Hepatocyte (in vitro differentiated cells): ENCODE measurements around the gene GBP3. TPM values are rescaled to one million over a fixed set of nuclear protein-coding genes. Genes with fewer than 3 reads are reported as not detected.
"Not testable (repeated sequence)": the region's sequence is repeated elsewhere in the genome, so short reads cannot be mapped to it uniquely, and the experiment has no call there.

ENCODE experiments used
- DNase-seq: peaks from one replicate; pipeline ENCODE4 v3.0.0-alpha.2; 2016; ENCODE audit warnings: low spot score
- H2AFZ ChIP-seq: fragments of 200-600 bp; sonication (generic); 2 replicates; pipeline ENCODE4 v1.6.0; 2016; ENCODE audit warnings: antibody characterized with exemption, mild to moderate bottlenecking
- H3K27ac ChIP-seq: fragments of 200-600 bp; sonication (generic); 2 replicates; pipeline ENCODE4 v1.5.1; 2016; ENCODE audit warnings: mild to moderate bottlenecking
- H3K27me3 ChIP-seq: fragments of 200-600 bp; sonication (generic); 2 replicates; pipeline ENCODE4 v1.6.1; 2016
- H3K36me3 ChIP-seq: fragments of 200-600 bp; sonication (generic); replicated peaks from 2 replicates; pipeline ENCODE4 v1.5.1; 2016; ENCODE audit warnings: low read depth; ENCODE audit not compliant: insufficient read depth
- H3K4me1 ChIP-seq: fragments of 200-600 bp; sonication (generic); 2 replicates; pipeline ENCODE4 v1.5.1; 2016; ENCODE audit warnings: mild to moderate bottlenecking, moderate library complexity; ENCODE audit not compliant: insufficient read depth
- H3K4me2 ChIP-seq: fragments of 200-600 bp; sonication (generic); 2 replicates; pipeline ENCODE4 v1.6.0; 2016
- H3K4me3 ChIP-seq: fragments of 200-600 bp; sonication (generic); 2 replicates; pipeline ENCODE4 v1.5.1; 2016; ENCODE audit warnings: mild to moderate bottlenecking
- H3K79me2 ChIP-seq: fragments of 200-600 bp; sonication (generic); 2 replicates; pipeline ENCODE4 v1.6.0; 2017; ENCODE audit warnings: mild to moderate bottlenecking
- H3K9me2 ChIP-seq: fragments of 200-600 bp; sonication (generic); replicated peaks from 2 replicates; pipeline ENCODE4 v1.6.0; 2017; ENCODE audit warnings: mild to moderate bottlenecking; ENCODE audit not compliant: insufficient read depth
- H3K9me3 ChIP-seq: fragments of 200-600 bp; sonication (generic); 2 replicates; pipeline ENCODE4 v1.5.1; 2016; ENCODE audit warnings: low read depth, mild to moderate bottlenecking
- H4K20me1 ChIP-seq: fragments of 200-600 bp; sonication (generic); 2 replicates; pipeline ENCODE4 v1.6.0; 2016; ENCODE audit warnings: mild to moderate bottlenecking; ENCODE audit not compliant: insufficient read depth, poor library complexity, severe bottlenecking
- EZH2 ChIP-seq: fragments of 200-600 bp; sonication (generic); IDR thresholded peaks from 2 replicates; pipeline ENCODE4 v1.6.1; 2016; ENCODE audit warnings: antibody characterized with exemption, mild to moderate bottlenecking, borderline replicate concordance
- EZH2phosphoT487 ChIP-seq: fragments of 200-600 bp; sonication (generic); IDR thresholded peaks from one replicate; pipeline ENCODE4 v1.6.1; 2018; ENCODE audit warnings: antibody characterized with exemption, mild to moderate bottlenecking, low read depth, moderate library complexity; ENCODE audit not compliant: unreplicated experiment, severe bottlenecking
- WGBS: methylation state at CpG from one replicate; pipeline ENCODE4 v1.1.6; 2016; ENCODE audit warnings: low lambda C conversion rate; ENCODE audit errors: missing lambda C conversion rate; 5-methylcytosine and 5-hydroxymethylcytosine counted together
- polyA plus RNA-seq: library from polyadenylated mRNA; unstranded; fragments of >200 nt; fragmentation: Nextera tagmentation; extraction: Ambion mirVana; gene quantifications from 2 replicates; pipeline ENCODE4 v1.2.1, GENCODE V29; 2016
- total RNA-seq: library from RNA; depleted of rRNA; stranded (reverse); fragments of >200 nt; gene quantifications from 2 replicates; pipeline ENCODE4 v1.2.3, GENCODE V29; 2014
- TF ChIP-seq, protein P1 (sequence below): fragments of 200-600 bp; sonication (generic); IDR thresholded peaks from 2 replicates; pipeline ENCODE4 v1.5.1; 2016; ENCODE audit warnings: antibody characterized with exemption, mild to moderate bottlenecking; ENCODE audit not compliant: poor library complexity

Gene GBP3
- total and polyA plus RNA-seq, 2 experiments from 2014 or later: 5.4 to 12.0 TPM

DNA sequence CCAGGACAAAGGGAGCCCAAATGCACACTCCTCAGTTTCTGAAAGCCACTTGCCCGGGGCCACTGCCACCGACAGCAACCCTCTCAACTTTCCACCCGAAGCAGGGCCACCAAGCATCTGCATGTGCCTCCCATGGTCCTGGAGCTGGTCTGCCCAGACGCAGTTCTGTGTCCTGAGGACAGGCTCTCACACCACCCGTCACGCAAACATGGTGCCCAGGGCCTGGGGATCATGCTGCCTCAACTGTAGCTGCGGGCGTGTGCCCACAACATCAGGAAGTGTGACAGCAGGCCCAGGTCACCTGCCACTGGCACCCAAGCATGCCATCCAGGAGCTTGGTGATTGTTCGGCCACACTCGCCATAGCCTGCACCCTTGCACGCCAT lies 28.0 kb upstream of the GBP3 start:
- Histone ChIP-seq H3K4me2 (no peak overlapping the region), H3K4me1 (peaks cover 4% of the 10 kb centered on the region), H3K79me2 (no peaks in the 10 kb centered on the region), H3K36me3 (no peaks in the 10 kb centered on the region), H3K9me3 (no peaks in the 10 kb centered on the region), H2AFZ (no peak overlapping the region), H3K4me3 (no peak overlapping the region), H3K9me2 (no peaks in the 10 kb centered on the region), H4K20me1 (no peaks in the 10 kb centered on the region), H3K27me3 (no peaks in the 10 kb centered on the region), H3K27ac (no peak overlapping the region)
- DNase-seq: no peak
- WGBS: 97% methylated on average over 11 of the region's 11 CpGs
- TF ChIP-seq EZH2: no peak
- TF ChIP-seq EZH2phosphoT487: no peak
- TF ChIP-seq, protein P1, sequence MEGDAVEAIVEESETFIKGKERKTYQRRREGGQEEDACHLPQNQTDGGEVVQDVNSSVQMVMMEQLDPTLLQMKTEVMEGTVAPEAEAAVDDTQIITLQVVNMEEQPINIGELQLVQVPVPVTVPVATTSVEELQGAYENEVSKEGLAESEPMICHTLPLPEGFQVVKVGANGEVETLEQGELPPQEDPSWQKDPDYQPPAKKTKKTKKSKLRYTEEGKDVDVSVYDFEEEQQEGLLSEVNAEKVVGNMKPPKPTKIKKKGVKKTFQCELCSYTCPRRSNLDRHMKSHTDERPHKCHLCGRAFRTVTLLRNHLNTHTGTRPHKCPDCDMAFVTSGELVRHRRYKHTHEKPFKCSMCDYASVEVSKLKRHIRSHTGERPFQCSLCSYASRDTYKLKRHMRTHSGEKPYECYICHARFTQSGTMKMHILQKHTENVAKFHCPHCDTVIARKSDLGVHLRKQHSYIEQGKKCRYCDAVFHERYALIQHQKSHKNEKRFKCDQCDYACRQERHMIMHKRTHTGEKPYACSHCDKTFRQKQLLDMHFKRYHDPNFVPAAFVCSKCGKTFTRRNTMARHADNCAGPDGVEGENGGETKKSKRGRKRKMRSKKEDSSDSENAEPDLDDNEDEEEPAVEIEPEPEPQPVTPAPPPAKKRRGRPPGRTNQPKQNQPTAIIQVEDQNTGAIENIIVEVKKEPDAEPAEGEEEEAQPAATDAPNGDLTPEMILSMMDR: no peak

DNA sequence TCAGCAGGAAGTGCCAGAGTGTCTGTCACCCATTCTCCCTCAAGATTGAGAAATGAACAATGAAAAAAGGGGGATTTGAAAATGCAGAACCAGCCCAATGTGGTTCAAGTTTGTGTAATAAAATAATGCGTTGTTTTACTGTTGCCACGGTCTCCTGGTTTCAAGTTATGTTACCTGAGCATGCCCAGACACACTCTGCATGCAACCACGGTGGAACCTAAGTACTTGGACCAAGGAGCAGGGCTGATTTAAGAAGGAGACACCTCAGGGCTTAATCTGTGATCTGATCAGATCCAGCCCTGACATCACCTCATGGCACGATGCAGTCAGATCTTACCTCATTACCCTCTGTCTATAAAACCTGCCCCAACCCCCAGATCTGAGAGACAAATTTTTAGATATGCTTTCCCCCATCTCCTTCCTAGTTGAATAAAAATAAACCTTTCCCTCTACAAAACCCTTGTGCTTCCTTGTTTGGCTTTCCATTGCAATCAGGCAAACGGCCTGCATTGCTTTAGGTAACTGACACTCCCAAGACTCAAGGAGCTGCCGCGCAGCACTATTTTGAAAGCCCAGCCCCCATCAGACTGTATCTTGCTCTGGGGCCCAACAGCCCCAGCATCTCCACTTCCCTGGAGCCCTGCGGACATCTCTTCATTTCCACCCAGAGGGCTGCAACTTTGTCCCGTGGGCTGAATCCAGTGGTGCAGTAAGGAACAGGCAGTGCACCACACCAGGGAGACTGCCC lies 27.4 kb upstream of the GBP3 start:
- H3K27ac ChIP-seq, H3K9me2 ChIP-seq, H3K4me2 ChIP-seq, H3K9me3 ChIP-seq, H3K36me3 ChIP-seq, H3K27me3 ChIP-seq, H3K4me1 ChIP-seq, H3K79me2 ChIP-seq, DNase-seq, H4K20me1 ChIP-seq, H3K4me3 ChIP-seq, H2AFZ ChIP-seq: not testable (repeated sequence)
- 76% methylated on average over 9 of the region's 9 CpGs for WGBS

DNA sequence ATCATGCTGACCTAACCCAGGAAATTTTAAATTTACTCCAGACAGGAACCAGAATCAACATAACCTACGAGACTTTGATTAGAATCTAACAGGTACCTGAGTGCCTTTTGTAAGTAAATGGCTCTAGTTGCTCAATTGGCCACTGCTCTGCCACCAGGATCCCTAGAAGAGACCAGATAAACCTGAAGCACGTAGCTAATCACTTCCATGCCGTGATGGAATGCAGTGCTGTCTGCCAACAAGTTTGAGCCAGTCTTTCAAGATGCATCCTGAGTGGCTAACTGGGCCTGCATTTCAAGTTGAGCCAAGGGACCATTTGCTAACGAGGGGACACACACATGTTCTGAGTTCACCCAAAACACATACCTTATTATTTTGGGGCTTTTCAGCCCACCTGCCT lies 26.5 kb upstream of the GBP3 start:
- H3K79me2 ChIP-seq, H3K4me3 ChIP-seq, H3K36me3 ChIP-seq, H2AFZ ChIP-seq, H3K4me2 ChIP-seq, H3K27me3 ChIP-seq, H3K4me1 ChIP-seq, H3K27ac ChIP-seq, H3K9me3 ChIP-seq, H4K20me1 ChIP-seq, DNase-seq, H3K9me2 ChIP-seq: not testable (repeated sequence)
- 66% methylated on average over 2 of the region's 4 CpGs for WGBS

GRCh38 chr1:89047734-89048133 lies 25.1 kb upstream of the GBP3 start:
- no peak for DNase-seq
- Histone ChIP-seq H3K9me2 (no peaks in the 10 kb centered on the region), H3K27ac (no peak overlapping the region), H3K4me1 (peaks cover 10% of the 10 kb centered on the region), H3K4me3 (no peak overlapping the region), H3K36me3 (no peaks in the 10 kb centered on the region), H2AFZ (no peak overlapping the region), H3K9me3 (no peaks in the 10 kb centered on the region), H4K20me1 (no peaks in the 10 kb centered on the region), H3K79me2 (no peaks in the 10 kb centered on the region), H3K27me3 (no peaks in the 10 kb centered on the region), H3K4me2 (no peak overlapping the region)
- TF ChIP-seq EZH2 (no peak), EZH2phosphoT487 (no peak)
- TF ChIP-seq, protein P1: no peak
- 77% methylated on average over 3 of the region's 3 CpGs for WGBS
